GM18870 (cell line): Measurements from ENCODE around the gene TMPRSS5.
"Not testable (repeated sequence)": the region's sequence is repeated elsewhere in the genome, so short reads cannot be mapped to it uniquely, and the experiment has no call there.

ENCODE experiments used
- ATAC-seq: cut with Tn5 transposase; IDR thresholded peaks from one replicate; pipeline ENCODE4 v1.9.1; 2021; ENCODE audit warnings: moderate library complexity; ENCODE audit not compliant: unreplicated experiment

TMPRSS5 gene

DNA sequence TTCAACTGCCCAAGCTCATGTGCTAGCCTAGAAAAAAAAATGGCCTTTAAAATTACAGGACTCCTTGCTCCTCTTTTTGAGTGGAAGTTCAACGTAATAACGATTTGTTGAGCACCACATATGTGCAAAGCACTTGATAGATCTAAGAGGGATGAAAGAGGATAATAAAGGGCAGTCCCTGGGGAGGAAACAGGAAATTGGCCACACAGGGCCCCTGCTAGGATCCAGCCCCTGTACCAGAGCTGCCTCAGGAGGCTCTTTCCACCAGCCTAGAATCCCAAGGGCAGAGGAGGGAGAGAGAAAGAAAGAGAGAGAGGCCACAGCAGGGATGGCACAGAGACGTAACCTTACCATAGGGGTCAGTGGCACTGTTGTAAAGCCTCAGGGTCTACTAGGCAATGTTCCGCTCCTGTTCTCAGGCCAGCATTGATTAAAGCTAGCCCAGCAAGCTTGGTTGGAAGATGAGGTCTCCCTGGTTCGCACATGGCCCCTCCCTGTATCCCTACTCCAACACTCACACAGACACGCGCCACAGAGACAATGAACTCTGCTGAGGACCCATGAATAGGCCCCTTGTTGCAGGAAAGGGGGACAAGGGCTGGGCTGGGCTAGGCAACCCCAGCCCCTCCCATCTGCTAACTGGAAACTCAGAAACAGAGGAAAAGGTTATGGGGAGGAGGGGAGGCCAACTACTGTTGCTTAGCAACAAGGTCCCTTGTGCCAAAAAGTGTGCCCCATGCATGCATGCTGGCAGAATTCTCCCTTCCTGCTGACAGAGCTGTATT, at the start of gene TMPRSS5:
TSS of gene TMPRSS5 (minus strand) at position 438 of the 785 bp plus-strand sequence. CDS start at position 354, 84 bp downstream.
- no peak for ATAC-seq

DNA sequence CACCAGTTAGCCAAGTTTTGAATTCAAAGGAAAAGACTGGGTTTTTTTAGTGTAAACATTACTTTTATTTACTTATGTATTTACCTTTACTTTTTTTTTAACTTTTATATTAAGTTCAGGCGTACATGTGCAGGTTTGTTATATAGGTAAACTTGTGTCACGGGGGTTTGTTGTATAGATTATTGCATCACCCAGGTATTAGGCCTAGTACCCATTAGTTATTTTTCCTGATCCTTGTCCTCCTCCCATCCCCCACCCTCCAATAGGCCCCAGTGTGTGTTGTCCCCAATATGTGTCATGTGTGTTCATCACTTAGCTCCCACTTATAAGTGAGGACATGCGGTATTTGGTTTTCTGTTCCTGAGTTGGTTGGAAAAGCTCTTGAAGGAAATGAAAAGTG, 46.8 kb upstream of the TMPRSS5 start:
- ATAC-seq: no peak

DNA sequence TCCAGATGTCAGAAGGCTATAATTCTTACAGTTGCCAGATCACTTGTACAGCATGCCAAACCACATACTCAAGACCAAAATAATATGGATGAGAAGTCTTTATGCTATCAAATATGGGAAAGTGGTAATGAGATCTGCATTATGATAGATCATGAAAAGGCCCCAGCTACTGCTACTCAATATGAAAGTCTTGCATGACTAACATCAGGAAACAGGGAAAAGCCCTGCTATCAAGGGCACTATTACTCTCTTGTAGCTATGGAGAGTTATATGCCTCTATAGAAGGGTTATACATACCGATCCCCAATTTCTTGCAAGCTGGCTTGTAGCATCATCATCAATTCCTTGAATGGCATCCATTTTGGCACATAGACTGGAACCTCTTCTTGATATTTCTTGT, 30.2 kb upstream of the TMPRSS5 start:
- no peak for ATAC-seq

DNA sequence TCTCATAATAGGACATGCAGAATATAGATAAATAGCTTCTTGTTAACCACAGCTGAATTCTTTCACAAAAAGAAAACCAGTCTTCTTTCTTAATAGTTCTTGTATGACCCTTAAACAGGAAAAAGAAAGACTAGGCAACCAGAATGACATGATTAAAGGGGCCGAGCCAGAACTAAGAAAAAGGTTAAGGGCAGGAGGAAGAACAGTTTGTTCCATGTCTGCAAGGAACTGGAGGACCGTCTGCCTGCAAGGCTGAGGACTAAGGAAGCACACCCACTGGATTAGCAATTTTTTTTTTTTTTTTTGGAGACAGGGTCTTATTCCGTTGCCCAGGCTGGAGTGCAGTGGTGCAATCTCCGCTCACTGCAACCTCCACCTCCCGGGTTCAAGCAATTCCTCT, 26.0 kb upstream of the TMPRSS5 start:
- no peak for ATAC-seq

DNA sequence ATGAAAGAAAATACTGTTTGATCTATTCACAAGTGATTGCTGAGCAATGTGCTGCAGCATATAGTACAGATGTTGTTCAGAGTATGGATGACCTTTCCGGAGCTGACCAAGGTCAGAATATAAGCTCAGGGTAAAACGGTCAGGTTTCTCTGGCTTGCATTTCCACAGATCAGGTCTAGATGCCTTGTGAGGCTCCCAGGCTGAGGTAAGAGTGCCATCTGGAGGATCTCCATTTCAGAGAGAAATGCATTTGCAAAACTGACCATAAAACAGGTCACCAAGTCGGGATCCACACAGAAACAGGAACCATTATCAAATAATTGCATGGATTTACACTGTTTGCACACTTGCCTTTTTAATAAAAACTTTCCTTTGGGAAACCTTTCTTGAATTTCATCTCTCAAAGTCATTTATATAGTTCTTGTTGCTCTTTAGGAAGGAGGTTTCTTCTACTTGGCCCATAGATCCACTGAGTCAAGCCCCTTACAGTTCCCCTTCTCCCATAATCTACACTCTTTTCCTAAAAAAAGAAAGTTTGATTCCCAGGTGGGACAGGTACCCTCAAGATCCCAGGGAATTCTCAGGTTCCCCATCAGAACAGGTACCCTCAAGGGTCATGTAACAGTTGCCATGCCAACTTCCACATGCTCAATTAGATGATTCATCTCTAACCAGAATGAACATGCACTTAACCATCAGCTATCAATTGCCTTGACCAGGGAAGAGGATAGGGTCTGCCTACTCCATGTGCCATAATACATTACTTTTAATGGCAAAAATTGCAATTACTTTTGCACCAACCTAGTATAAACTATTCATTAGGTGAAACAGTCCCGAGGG, 25.0 kb upstream of the TMPRSS5 start:
- no peak for ATAC-seq

DNA sequence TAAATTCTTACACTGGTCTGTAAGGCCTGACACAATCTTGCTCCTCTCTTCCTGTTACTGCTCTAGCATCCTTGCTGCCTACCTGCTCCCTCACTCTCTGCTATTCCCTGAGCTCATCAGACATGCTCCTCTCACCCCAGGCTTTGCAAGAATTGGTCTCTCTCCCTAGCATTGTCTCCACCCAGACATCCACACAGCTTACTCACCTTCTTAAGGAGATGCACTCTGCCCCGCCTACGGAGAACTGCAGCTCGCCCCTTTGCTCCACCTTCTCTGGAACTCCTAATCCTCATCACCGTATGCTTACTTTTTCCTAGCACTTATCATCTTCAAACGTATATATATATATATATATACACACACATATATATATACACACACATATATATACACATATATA, 23.3 kb upstream of the TMPRSS5 start:
- ATAC-seq: no peak

DNA sequence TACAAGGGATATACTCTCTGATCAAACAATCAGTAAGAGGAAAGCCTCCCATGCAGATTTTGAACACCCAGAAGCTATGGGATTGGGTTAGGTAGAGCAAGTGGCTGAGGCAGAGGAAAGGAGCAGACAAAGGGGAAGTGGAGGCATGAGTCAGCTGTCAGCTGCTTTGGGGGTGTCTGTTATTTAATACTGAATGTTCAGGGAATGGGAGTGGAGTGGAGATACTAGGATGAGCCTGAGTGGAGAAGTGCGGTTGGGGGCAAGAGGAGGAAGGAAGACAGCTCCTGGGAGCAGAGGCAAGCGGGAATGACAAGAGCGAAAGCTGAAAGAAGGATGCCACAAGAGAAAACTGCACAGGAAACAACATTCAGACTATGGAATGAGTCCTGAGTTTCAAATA, 22.7 kb upstream of the TMPRSS5 start:
- ATAC-seq: no peak

DNA sequence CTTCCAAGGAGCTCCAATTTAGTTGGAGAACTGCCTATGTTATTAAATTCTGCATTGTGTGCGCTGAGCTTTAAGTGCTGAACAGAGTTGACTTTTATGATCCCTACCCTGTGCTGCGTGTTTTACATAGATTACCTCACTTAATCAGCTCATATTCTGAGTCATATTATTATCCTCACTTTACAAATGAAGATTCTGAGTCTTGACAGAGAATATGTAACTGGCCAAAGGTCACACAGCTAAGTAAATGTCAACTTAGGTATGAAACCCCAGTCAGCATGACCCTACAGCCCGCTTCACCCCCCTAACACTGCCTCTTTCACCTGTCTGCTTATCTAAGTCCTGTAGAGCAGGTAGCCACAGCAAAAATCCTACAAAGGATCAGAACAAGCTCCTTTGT, 19.8 kb upstream of the TMPRSS5 start:
- ATAC-seq: no peak

DNA sequence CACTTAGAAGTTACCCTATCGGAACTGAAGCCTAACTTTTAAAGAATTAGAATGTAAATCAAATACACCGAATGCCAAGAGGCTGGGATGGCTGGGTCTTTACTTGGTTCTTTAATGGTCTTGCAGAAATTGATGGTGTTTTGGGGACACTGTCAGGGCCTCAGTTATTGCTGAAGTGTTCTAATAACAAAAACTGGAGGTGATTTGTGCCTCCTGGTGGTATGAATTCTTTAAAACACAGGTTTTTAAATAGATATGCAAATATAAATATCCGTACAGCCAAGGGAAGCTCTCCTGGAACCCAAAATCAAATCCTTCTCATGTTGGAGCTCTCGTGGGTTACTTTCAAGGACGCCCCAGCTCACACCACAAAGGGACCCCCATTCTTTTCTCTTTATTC, 19.3 kb upstream of the TMPRSS5 start:
- no peak for ATAC-seq

DNA sequence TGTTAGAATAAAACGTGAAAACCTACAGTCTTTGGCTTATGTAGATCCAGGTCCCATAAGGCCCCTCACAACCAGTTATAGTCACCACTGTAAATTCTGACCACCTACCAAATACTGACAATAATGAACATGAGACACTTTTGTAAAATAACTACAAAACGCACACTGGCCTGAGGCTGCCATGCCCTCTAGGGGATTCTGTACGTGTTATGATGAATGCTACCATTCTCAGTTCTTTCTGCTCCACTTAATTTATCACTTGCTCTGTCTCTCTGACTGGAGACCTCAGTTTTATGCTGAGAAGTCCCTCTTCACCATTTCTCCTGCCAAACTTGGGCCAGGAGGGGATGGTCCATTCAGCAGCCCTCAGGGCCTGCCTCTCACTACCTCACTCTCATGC, 18.7 kb upstream of the TMPRSS5 start:
- no peak for ATAC-seq

DNA sequence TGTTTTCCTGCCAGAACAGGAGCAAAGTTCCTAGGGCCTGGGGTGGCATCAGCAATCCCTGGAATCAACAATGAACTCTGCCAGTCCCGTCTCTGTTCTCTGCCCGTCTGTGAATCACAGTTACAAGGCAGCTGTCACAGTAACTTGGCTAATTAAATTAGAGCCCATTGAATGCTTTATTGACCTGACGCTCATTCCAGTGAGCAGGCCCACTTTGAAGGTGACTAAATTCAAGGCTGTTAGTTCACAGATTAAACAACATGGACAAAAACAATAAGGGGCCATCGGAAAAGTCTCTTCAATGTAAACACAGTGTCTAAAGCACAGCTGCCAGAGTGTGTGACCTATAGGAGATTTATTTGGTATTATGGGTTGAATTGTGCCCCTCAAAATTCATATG, 17.7 kb upstream of the TMPRSS5 start:
- no peak for ATAC-seq

DNA sequence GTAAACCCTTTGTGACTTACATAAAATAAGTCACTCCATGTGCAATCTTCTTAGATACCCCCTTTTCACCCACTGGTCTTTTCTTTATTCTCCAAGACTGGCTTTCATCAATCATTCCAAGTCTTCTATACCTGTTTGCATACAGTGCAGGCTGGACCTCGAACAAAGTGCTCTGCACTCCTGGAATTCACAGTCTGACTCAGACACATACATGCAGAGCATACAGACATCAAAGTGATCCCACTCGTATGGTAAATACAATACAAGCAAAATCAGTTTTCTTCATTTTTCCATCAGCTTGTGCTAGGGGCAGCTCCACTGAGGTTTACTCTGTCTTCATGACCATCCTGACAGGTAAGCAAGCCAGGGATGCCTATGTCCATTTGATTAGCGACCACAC, 16.8 kb upstream of the TMPRSS5 start:
- no peak for ATAC-seq

DNA sequence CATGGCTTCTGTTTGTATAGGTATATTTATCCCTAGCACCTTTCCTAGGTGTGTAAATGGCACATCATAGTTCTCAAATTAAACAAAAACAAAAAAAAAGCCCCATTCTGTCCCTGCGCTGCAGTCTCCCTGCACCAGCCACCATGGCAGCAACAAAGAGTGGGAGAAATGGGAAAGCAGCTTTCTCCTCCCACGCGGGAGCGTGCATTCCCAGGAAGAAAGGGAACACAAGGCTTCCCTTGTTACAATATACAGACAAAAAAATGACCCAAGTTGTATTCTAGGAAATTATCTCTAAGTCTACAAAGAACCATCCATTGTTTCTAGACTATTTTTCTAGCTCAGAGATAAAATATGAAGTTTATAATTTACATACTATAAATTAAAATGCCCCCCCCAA, 16.1 kb upstream of the TMPRSS5 start:
- no peak for ATAC-seq

DNA sequence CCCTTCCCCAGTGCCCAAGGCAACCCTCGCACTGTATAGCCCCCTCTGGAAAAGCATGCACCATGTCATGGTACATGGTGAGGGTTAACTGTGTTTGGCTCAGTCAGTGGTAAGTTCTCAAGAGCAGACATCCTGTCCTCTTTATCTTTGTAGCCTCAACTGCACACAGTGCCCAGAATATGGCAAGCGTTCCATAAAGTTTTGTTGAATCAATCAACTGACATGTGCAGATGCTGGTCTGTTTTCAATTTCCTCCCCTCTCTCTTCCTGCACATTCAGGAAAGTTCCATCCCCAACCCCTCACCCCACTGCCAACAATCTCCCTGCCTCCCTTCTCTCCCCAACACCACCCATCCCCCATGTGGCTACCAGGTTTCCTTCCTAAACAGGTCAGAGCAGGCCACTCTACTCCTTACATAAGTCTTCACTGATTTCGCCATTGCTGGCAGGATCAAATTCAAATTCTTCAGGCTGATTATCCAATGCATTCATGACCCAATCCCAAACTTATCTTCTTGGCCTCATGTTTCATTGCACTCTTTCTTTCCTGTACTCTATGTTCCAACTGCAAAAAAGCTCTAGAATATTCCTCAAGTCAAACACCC, 15.5 kb upstream of the TMPRSS5 start:
- no peak for ATAC-seq

DNA sequence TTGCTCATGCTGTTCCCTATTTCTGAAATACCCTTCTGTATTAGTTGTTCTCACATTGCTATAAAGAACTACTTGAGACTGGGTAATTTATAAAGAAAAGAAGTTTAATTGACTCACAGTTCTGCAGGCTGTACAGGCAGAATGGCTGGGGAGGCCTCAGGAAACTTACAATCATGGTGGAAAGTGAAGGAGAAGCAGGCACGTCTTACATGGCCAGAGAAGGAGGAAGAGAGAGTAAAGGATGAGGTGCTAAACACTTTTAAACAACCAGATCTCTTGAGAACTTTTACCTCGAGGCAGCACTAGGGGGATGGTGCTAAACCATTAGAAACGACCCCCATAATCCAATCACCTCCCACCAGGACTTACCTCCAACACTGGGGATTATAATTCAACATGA, 14.4 kb upstream of the TMPRSS5 start:
- ATAC-seq: not testable (repeated sequence)

DNA sequence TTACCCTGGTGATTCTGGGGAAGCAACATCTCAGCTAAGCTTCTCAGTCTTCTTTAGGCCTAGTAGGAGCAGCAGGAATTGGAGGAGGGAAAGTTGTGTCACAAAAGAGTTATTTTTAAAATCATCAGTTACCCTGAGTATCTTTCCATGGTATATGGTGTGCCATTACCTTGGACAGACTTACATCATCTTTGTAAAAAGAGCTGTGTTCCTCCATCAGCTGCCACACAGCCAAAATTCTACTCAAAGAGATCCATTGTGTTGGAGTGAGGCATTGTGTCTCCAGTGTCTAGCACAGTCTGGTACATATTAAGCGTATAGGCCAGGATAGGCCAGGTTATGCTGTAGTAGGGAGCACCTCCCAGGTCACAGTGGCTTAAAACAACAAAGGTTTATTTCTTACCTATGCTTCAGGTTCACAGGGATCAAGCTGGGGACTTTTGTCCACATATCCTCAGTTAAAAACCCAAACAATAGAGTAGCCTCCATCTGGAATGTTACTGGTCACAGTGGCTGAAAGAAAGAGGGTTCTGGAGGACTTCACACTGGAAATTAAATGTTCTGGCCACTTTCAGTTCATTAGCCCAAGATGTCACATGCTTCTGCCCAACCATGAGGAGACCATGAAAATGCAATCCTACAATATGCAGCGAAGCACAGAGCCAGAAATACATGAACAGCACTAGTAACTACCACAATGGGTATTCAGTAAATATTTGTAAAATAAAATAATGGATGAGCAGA, 9.9 kb upstream of the TMPRSS5 start:
- no peak for ATAC-seq

DNA sequence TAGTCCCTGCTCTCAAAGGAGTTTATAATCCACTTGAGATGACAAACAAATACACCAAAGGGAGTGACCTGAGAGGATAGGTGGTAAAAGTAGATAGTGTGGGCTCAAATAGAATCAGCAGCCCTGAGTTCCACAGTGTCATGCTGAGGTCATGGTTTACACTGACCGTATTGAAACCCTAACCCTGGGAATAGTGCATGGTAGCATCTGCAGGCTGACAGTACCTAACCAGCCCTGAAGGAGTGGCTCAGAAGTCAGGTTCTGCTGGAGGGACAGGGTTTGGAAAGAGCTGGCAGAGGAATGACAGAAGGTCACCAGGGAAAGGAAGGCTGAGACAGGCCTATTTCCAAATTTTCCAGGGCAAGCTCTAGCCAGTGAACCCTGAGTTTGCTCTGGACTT, 9.2 kb upstream of the TMPRSS5 start:
- no peak for ATAC-seq

DNA sequence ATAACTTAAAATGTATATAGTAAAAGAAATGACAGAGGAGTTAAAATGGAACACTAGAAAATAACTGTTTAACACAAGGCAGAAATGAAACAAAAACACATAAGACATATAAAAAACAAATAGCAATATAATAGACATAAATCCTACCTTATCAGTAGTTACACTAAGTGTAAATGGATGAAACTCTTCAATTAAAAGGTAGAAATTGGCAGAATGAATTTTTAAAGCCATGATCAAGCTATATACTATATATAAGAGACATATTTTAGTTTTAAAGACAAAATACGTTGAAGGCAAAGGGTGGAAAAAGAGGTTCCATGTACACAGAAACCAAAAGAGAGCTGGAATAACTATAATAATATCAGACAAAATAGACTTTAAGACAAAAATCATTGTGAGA, 4.9 kb upstream of the TMPRSS5 start:
- no peak for ATAC-seq

DNA sequence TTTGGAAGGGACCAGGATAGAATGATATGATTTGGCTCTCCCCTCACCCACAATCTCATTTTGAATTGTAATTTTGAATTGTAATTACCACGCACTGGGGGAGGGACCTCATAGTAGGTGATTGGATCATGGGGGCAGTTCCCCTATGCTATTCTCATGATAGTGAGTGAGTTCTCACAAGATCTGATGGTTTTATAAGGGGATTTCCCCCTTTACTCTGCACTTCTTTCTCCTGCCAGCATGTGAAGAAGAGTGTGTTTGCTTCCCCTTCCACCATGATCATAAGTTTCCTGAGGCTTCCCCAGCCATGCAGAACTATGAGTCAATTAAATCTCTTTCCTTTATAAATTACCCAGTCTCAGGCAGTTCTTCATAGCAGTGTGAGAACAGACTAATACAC, 2.6 kb downstream of the TMPRSS5 start:
- ATAC-seq: not testable (repeated sequence)

DNA sequence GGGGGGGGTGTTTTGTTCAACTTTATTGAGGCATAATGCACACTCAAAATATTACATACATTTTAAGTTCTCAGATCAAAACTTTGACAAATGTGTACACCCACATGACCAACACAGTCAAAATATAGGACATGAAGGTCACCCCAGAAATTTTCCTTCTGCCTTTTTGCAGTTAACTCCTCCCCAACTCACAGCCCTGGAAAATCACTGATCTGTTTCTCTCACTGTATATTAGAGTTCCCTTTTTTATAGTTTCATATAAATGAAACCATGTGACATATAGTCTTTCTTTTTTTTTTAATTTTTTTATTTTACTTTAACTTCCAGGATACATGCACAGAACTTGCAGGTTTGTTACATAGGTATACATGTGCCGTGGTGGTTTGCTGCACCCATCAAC, 4.6 kb downstream of the TMPRSS5 start:
- no peak for ATAC-seq

DNA sequence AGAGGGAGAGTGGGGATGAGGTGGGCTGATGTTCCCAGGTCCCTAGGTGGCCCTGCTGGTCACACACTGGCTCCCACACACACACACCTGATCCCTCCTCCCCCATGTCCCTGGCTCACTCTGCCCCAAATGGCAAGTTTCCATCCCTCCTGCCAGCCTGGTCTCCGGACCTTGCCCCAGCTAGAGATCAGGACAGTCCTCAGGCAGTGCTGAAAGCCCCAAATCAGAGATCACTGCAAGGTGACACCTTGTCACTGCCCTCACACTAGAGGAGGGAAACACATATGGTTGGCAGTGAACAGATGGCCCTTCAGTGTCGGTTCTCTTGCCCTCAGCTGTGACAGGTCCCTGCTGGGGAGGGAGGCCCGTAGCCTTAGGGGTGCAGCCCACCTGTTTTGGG, 7.6 kb downstream of the TMPRSS5 start:
- ATAC-seq: no peak
